ENCODE measurements around the gene PTPRD. TPM values are rescaled to one million over a fixed set of nuclear protein-coding genes. Genes with fewer than 3 reads are reported as not detected.

PTPRD gene
- total RNA-seq, 2 donors from 2014 or later = 12.1 to 13.4 TPM

- intact Hi-C loops (cut with DNase I) = loop anchor here (10.0 kb wide), 2 partner anchors 410 to 1050 kb away; no protein-coding TSS in a partner anchor
- DNase-seq (no peak), ATAC-seq (peak; percentile 12 to 34)
Measured at GRCh38 chr9:8895106-8895860, 1717.5 kb downstream of the PTPRD start.

GRCh38 chr9:8890695-8891094, 1722.1 kb downstream of the PTPRD start:
- intact Hi-C loops (cut with DNase I) = loop anchor here (10.0 kb wide), 2 partner anchors 406 to 1046 kb away; no protein-coding TSS in a partner anchor
- ATAC-seq = no peak
- DNase-seq = no peak

- intact Hi-C loops (cut with DNase I) = no loop called here
- ATAC-seq = no peak
- DNase-seq = no peak
Measured at GRCh38 chr9:8889100-8889499, 1723.7 kb downstream of the PTPRD start.

- DNase-seq = no peak
- no peak for ATAC-seq
- intact Hi-C loops (cut with DNase I) = no loop called here
Measured at GRCh38 chr9:8888591-8888990, 1724.2 kb downstream of the PTPRD start.

GRCh38 chr9:8887369-8887768, 1725.4 kb downstream of the PTPRD start:
- ATAC-seq (no peak), DNase-seq (no peak)
- intact Hi-C loops (cut with DNase I) = no loop called here

- DNase-seq (no peak), ATAC-seq (no peak)
- intact Hi-C loops (cut with DNase I) = no loop called here
Measured at GRCh38 chr9:8883321-8883720, 1729.5 kb downstream of the PTPRD start.

- ATAC-seq (no peak), DNase-seq (no peak)
- intact Hi-C loops (cut with DNase I) = no loop called here
Measured at GRCh38 chr9:8880060-8880459, 1732.7 kb downstream of the PTPRD start.

- no peak for ATAC-seq
- intact Hi-C loops (cut with DNase I) = no loop called here
- no peak for DNase-seq
Measured at GRCh38 chr9:8879284-8879683, 1733.5 kb downstream of the PTPRD start.

- intact Hi-C loops (cut with DNase I) = no loop called here
- ATAC-seq (no peak), DNase-seq (no peak)
Measured at GRCh38 chr9:8877753-8878494, 1734.9 kb downstream of the PTPRD start.

- intact Hi-C loops (cut with DNase I) = no loop called here
- ATAC-seq (no peak), DNase-seq (no peak)
Measured at GRCh38 chr9:8876303-8876702, 1736.5 kb downstream of the PTPRD start.

- intact Hi-C loops (cut with DNase I) = no loop called here
- no peak for ATAC-seq
- no peak for DNase-seq
Measured at GRCh38 chr9:8874482-8874881, 1738.3 kb downstream of the PTPRD start.

- DNase-seq = no peak
- ATAC-seq = peak in 1 of 2 donors; percentile 79
- intact Hi-C loops (cut with DNase I) = no loop called here
Measured at GRCh38 chr9:8872802-8873201, 1740.0 kb downstream of the PTPRD start.

- intact Hi-C loops (cut with DNase I) = no loop called here
- DNase-seq (no peak), ATAC-seq (no peak)
Measured at GRCh38 chr9:8871796-8872445, 1740.9 kb downstream of the PTPRD start.

- no peak for ATAC-seq
- DNase-seq = no peak
- intact Hi-C loops (cut with DNase I) = no loop called here
Measured at GRCh38 chr9:8871396-8871795, 1741.4 kb downstream of the PTPRD start.

GRCh38 chr9:8869812-8870211, 1743.0 kb downstream of the PTPRD start:
- ATAC-seq (no peak), DNase-seq (no peak)
- intact Hi-C loops (cut with DNase I) = no loop called here

GRCh38 chr9:8868632-8869031, 1744.2 kb downstream of the PTPRD start:
- ATAC-seq = no peak
- intact Hi-C loops (cut with DNase I) = no loop called here
- no peak for DNase-seq

- ATAC-seq (no peak), DNase-seq (no peak)
- intact Hi-C loops (cut with DNase I) = no loop called here
Measured at GRCh38 chr9:8867148-8867547, 1745.7 kb downstream of the PTPRD start.

- DNase-seq = no peak
- no peak for ATAC-seq
- intact Hi-C loops (cut with DNase I) = no loop called here
Measured at GRCh38 chr9:8864545-8864896, 1748.3 kb downstream of the PTPRD start.

- DNase-seq (no peak), ATAC-seq (peak in 1 of 2 donors; percentile 82)
- intact Hi-C loops (cut with DNase I) = no loop called here
Measured at GRCh38 chr9:8863886-8864544, 1748.8 kb downstream of the PTPRD start.

GRCh38 chr9:8863069-8863468, 1749.7 kb downstream of the PTPRD start:
- ATAC-seq = no peak
- intact Hi-C loops (cut with DNase I) = no loop called here
- DNase-seq = no peak
